Kidney tubule cell (primary cell): ENCODE data around the gene PLEKHO2.
A peak's percentile ranks its signal among the peaks of the same experiment; 100 is the strongest.

ENCODE experiments used
- DNase-seq: peaks from one replicate; pipeline ENCODE4 v3.0.0-alpha.2; 2018; ENCODE audit warnings: low spot score

Gene PLEKHO2

GRCh38 chr15:64894395-64895056, 52.8 kb downstream of the PLEKHO2 start:
- no peak for DNase-seq

- DNase-seq, result peak; percentile 36
These were observed 53.8 kb downstream of the PLEKHO2 start for GRCh38 chr15:64895285-64896065.

- DNase-seq, result no peak
These were observed 54.8 kb downstream of the PLEKHO2 start for GRCh38 chr15:64896371-64897069.

- DNase-seq, result peak; percentile 66
These were observed 55.8 kb downstream of the PLEKHO2 start for GRCh38 chr15:64897345-64897985.

GRCh38 chr15:64898406-64898805, 56.7 kb downstream of the PLEKHO2 start:
- DNase-seq, result no peak

GRCh38 chr15:64901141-64901540, 59.4 kb downstream of the PLEKHO2 start:
- DNase-seq, result no peak

- DNase-seq, result no peak
These were observed 60.2 kb downstream of the PLEKHO2 start for GRCh38 chr15:64901914-64902313.

- DNase-seq, result no peak
These were observed 61.1 kb downstream of the PLEKHO2 start for GRCh38 chr15:64902863-64903262.

- no peak for DNase-seq
These were observed 61.7 kb downstream of the PLEKHO2 start for GRCh38 chr15:64903326-64903950.

GRCh38 chr15:64904189-64904588, 62.5 kb downstream of the PLEKHO2 start:
- no peak for DNase-seq

GRCh38 chr15:64905119-64905831, 63.6 kb downstream of the PLEKHO2 start:
- peak; percentile 71 for DNase-seq

- no peak for DNase-seq
These were observed 64.2 kb downstream of the PLEKHO2 start for GRCh38 chr15:64905941-64906340.

GRCh38 chr15:64906402-64906801, 64.7 kb downstream of the PLEKHO2 start:
- no peak for DNase-seq

GRCh38 chr15:64907991-64908390, 66.3 kb downstream of the PLEKHO2 start:
- no peak for DNase-seq

GRCh38 chr15:64909546-64909945, 67.8 kb downstream of the PLEKHO2 start:
- DNase-seq, result no peak

GRCh38 chr15:64911311-64912186, 69.8 kb downstream of the PLEKHO2 start, which contains the start of gene ANKDD1A:
Gene ANKDD1A, plus strand, starts transcription at chr15:64911902. Its CDS starts 29 bp downstream, at chr15:64911931.
- peak; percentile 46 for DNase-seq

- no peak for DNase-seq
These were observed 70.9 kb downstream of the PLEKHO2 start for GRCh38 chr15:64912379-64913325.

GRCh38 chr15:64915518-64916227, 74.0 kb downstream of the PLEKHO2 start:
- no peak for DNase-seq
